ENCODE data around the gene TM6SF1. TPM values are rescaled to one million over a fixed set of nuclear protein-coding genes. Genes with fewer than 3 reads are reported as not detected.
"Not testable (repeated sequence)": the region's sequence is repeated elsewhere in the genome, so short reads cannot be mapped to it uniquely, and the experiment has no call there.

Gene TM6SF1
- total and polyA plus RNA-seq, 2 experiments from 2014 or later, result 1.3 to 1.8 TPM

DNA sequence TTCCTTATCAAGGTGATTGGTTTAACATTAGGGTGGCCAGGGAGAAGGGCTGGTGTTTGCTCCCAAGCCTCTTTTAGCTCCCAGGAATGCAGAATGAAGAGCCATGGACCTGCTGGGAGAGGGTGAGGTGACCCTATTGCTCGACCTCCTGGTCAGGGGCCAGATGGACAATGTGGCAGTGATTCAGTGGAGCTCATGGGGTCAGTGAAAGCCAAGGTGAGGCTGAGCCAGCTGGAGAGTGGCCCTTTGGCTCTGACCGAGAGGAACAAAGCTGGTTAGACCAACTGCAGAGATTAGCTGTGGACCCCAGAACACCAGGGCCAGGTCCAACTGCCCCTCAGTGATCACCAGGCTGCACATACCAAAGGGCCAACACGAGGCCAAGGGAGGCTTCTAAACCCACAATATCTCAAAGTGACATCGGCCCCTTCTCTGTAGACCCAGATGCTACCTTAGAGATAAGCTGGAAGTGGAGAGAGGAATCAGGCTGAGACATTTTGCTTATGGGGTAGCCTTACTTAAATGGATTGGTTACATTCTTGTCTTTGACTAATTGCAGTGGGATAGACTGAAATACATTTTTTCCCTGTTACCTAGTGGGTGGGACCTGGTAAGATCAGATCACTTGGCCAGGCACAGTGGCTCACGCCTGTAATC lies 24.6 kb upstream of the TM6SF1 start:
- Histone ChIP-seq H3K36me3 (no peaks in the 10 kb centered on the region), H3K4me1 (ENCODE audit: low read depth) (no peaks in the 10 kb centered on the region), H3K27ac (no peak overlapping the region), H3K27me3 (peaks cover 39% of the 10 kb centered on the region), H3K4me3 (no peak overlapping the region), H3K9me3 (ENCODE audit: low read depth) (no peaks in the 10 kb centered on the region)
- TF ChIP-seq CTCF (IDR thresholded peaks at IDR 0.05; ENCODE audit: low read depth, low read length), result no peak
- DNase-seq (ENCODE audit: low read depth in 1 of 2, low spot score in 1 of 2), result no peak

- peaks cover 29% of the 10 kb centered on the region for H3K27me3 ChIP-seq
Measured at GRCh38 chr15:83085461-83085860, 22.0 kb upstream of the TM6SF1 start.

DNA sequence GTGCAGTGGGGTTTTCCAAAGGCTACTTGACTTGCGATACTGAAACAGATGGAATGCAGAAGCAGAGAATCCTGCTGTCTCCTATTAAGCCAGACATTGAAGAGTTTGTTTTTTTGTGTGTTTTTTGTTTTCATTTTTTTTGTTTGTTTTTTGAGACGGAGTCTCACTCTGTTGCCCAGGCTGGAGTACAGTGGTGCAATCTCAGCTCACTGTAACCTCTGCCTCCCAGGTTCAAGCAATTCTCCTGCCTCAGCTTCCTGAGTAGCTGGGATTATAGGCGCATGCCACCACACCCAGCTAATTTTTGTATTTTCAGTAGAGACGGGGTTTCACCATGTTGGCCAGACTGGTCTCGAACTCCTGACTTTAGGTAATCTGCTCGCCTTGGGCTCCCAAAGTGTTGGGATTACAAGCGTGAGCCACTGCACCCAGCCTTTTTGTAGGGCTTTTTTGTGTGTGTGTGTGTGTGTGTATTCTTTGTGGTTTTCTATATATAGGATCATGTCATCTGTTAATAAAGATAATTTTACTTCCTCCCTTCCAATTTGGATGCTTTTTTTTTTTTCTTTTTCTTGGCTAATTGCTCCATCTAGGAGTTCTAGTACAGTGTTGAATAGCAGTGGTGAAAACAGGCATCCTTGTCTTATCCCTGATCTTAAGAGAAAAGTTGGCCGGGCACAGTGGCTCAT lies 21.4 kb upstream of the TM6SF1 start:
- not testable (repeated sequence) for H3K4me1 ChIP-seq (ENCODE audit: low read depth); H3K4me3 ChIP-seq; H3K36me3 ChIP-seq; H3K9me3 ChIP-seq (ENCODE audit: low read depth); H3K27ac ChIP-seq; DNase-seq (ENCODE audit: low read depth in 1 of 2, low spot score in 1 of 2)
- H3K27me3 ChIP-seq, result peaks cover 29% of the 10 kb centered on the region

More at GRCh38 chr15:83085461-83085860, 22.0 kb upstream of the TM6SF1 start:
- not testable (repeated sequence) for DNase-seq (ENCODE audit: low read depth in 1 of 2, low spot score in 1 of 2); H3K4me1 ChIP-seq (ENCODE audit: low read depth); H3K4me3 ChIP-seq; H3K9me3 ChIP-seq (ENCODE audit: low read depth); H3K36me3 ChIP-seq; H3K27ac ChIP-seq

- DNase-seq (ENCODE audit: low read depth in 1 of 2, low spot score in 1 of 2), result no peak
- Histone ChIP-seq H3K9me3 (ENCODE audit: low read depth) (no peaks in the 10 kb centered on the region), H3K4me3 (no peak overlapping the region), H3K36me3 (no peaks in the 10 kb centered on the region), H3K27me3 (peaks cover 28% of the 10 kb centered on the region), H3K4me1 (ENCODE audit: low read depth) (peaks cover 11% of the 10 kb centered on the region), H3K27ac (no peak overlapping the region)
- TF ChIP-seq CTCF (IDR thresholded peaks at IDR 0.05; ENCODE audit: low read depth, low read length), result no peak
Measured at GRCh38 chr15:83087576-83087975, 19.9 kb upstream of the TM6SF1 start.

DNA sequence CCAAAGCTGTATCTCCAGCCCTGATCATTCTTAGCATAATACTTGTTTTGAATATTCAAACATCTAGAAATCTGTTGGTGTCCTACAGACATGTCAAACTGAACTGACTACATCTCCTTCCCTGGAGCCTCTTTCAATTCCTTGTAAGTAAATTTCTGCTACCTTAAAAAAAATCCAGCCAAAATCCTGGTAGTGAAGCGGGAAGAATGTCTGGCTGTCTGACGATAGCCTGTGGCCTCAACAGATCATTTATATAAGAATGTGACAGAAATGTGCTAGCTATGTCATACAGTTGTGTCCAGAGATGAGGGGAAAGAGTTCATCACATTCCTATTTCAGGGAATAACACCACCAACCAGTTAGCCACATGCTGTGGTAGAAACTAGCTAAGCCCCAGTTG lies 18.6 kb upstream of the TM6SF1 start:
- no peak for TF ChIP-seq CTCF (IDR thresholded peaks at IDR 0.05; ENCODE audit: low read depth, low read length)
- Histone ChIP-seq H3K4me1 (ENCODE audit: low read depth) (peaks cover 11% of the 10 kb centered on the region), H3K27ac (no peak overlapping the region), H3K4me3 (no peak overlapping the region), H3K36me3 (no peaks in the 10 kb centered on the region), H3K27me3 (peaks cover 19% of the 10 kb centered on the region), H3K9me3 (ENCODE audit: low read depth) (no peaks in the 10 kb centered on the region)
- DNase-seq (ENCODE audit: low read depth in 1 of 2, low spot score in 1 of 2), result no peak

GRCh38 chr15:83090465-83090864 lies 17.0 kb upstream of the TM6SF1 start:
- peak in 1 of 2 donors; percentile 56 for DNase-seq (ENCODE audit: low read depth in 1 of 2, low spot score in 1 of 2)
- Histone ChIP-seq H3K9me3 (ENCODE audit: low read depth) (no peaks in the 10 kb centered on the region), H3K27me3 (peaks cover 13% of the 10 kb centered on the region)

DNA sequence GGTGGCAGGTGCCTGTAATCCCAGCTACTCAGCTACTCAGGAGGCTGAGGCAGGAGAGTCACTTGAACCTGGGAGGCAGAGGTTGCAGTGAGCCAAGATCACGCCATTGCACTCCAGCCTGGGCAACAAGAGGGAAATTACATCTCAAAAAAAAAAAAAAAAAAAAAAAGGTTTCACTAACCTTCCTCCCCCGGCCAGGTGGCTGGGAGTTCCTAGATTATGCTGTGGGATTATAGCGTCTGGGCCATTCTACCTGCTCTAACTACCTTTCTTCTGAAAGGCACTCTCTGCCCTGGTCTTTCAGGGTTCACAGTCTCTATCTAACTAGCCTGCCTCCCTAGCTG lies 15.5 kb upstream of the TM6SF1 start:
- Histone ChIP-seq H3K27me3 (peaks cover 24% of the 10 kb centered on the region), H3K4me1 (ENCODE audit: low read depth) (peaks cover 21% of the 10 kb centered on the region)
- H3K36me3 ChIP-seq; DNase-seq (ENCODE audit: low read depth in 1 of 2, low spot score in 1 of 2); H3K4me3 ChIP-seq; H3K27ac ChIP-seq; H3K9me3 ChIP-seq (ENCODE audit: low read depth): not testable (repeated sequence)

More at GRCh38 chr15:83090465-83090864, 17.0 kb upstream of the TM6SF1 start:
- no peak overlapping the region for H3K4me3 ChIP-seq
- H3K36me3 ChIP-seq, result no peaks in the 10 kb centered on the region
- no peak overlapping the region for H3K27ac ChIP-seq
- TF ChIP-seq CTCF (IDR thresholded peaks at IDR 0.05; ENCODE audit: low read depth, low read length), result no peak
- H3K4me1 ChIP-seq (ENCODE audit: low read depth), result peaks cover 21% of the 10 kb centered on the region

All from cardiac muscle cell (in vitro differentiated cells and primary cell).